NOMO-1 (cell line): Measurements from ENCODE around the gene HIBADH.
"Not testable (repeated sequence)": the region's sequence is repeated elsewhere in the genome, so short reads cannot be mapped to it uniquely, and the experiment has no call there.

Experiments
- DNase-seq, 2 experiments: peaks; one replicate each; lab custom pipeline; 2025; ENCODE audit not compliant: unreplicated experiment in 2 of 2; lab: John Stamatoyannopoulos, UW

Gene HIBADH

GRCh38 chr7:27684491-27684890 is 21.8 kb upstream of the HIBADH start:
- no peak for DNase-seq

GRCh38 chr7:27680610-27681009 is 17.9 kb upstream of the HIBADH start:
- DNase-seq, result no peak

GRCh38 chr7:27678617-27679260 is 16.1 kb upstream of the HIBADH start:
- DNase-seq, result no peak

GRCh38 chr7:27677912-27678612 is 15.4 kb upstream of the HIBADH start:
- DNase-seq, result no peak

GRCh38 chr7:27674126-27674525 is 11.4 kb upstream of the HIBADH start:
- DNase-seq, result not testable (repeated sequence)

GRCh38 chr7:27671675-27672074 is 9.0 kb upstream of the HIBADH start:
- DNase-seq, result no peak

- no peak for DNase-seq
Measured at GRCh38 chr7:27670676-27671075, 8.0 kb upstream of the HIBADH start.

GRCh38 chr7:27670177-27670576 is 7.5 kb upstream of the HIBADH start:
- DNase-seq, result no peak

- DNase-seq, result no peak
Measured at GRCh38 chr7:27665531-27665930, 2.8 kb upstream of the HIBADH start.

GRCh38 chr7:27663989-27664331 is 1.3 kb upstream of the HIBADH start:
- no peak for DNase-seq

- DNase-seq, result peak in 1 of 2 experiments; percentile 12
Measured at GRCh38 chr7:27661811-27662489, 733 bp downstream of the HIBADH start.

DNA sequence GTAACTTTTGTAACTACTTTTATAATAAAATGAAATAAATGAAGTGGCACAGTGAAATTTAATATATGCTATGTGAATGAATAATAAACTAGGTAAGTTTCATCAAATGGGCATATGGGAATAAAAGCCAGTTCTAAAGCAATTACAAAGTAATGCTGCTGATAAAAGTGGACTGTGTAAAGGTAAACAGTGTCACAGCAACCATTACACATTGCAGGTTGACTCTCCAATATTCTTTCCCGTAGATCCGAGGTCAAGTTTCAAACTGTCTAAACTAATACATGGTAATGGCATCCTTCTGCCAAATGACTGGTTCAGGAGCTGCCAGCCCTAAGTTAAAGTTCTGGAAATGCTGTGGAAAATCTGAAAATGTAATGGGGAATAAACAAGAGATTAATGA is 6.0 kb downstream of the HIBADH start:
- DNase-seq, result no peak

- DNase-seq, result no peak
Measured at GRCh38 chr7:27655184-27655583, 7.5 kb downstream of the HIBADH start.

- no peak for DNase-seq
Measured at GRCh38 chr7:27652518-27652917, 10.2 kb downstream of the HIBADH start.

DNA sequence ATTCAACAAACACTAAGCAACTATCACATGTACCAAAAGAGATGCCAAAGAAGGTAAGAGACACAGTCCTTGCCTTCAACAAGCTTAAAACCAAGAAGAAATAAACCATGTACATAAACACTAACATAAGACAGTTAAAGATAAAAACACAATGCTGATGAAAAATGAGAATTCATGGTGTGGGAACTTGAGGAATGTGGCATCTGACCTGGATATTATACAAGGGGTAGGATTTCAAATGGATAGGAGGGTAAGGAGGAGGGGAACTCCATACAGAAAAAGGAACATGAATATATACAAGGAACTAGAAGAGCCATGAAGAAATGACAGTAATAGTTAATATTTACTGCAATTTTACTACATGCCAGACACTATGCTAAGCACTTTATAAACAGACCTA is 11.0 kb downstream of the HIBADH start:
- no peak for DNase-seq

GRCh38 chr7:27650283-27650682 is 12.4 kb downstream of the HIBADH start:
- no peak for DNase-seq

GRCh38 chr7:27647489-27647888 is 15.2 kb downstream of the HIBADH start:
- DNase-seq, result no peak

GRCh38 chr7:27647046-27647445 is 15.6 kb downstream of the HIBADH start:
- no peak for DNase-seq

- DNase-seq, result no peak
Measured at GRCh38 chr7:27642271-27642670, 20.4 kb downstream of the HIBADH start.

DNA sequence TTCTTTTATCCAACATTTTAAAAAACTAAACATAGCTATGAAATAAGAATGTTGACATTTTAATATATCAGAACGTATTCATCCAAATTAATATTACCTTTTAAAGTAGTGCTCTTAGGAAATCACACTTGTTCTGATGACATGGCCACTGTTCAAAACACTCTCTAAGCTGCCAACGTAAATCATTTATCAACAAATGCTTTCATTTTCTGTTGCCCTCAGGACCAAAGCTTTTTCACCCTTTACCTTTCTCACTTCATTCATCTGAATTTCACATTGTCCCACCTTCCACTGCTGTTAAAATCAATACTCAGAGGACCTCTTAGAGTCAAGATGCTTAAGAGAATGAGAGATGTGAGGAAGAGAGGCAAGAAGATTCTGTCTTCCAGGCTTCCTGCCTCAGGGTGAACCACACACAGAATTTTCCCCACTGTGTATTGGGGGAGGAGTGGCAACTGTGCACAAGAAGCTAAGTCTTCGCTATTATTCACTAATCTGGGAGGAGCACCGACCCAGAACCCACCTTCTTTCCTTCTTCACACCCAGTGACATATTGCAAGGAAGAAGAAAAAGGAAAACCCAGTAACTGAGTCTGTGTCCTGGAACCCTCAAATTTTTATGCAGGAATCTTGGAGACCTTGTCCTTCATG is 21.0 kb downstream of the HIBADH start:
- no peak for DNase-seq

DNA sequence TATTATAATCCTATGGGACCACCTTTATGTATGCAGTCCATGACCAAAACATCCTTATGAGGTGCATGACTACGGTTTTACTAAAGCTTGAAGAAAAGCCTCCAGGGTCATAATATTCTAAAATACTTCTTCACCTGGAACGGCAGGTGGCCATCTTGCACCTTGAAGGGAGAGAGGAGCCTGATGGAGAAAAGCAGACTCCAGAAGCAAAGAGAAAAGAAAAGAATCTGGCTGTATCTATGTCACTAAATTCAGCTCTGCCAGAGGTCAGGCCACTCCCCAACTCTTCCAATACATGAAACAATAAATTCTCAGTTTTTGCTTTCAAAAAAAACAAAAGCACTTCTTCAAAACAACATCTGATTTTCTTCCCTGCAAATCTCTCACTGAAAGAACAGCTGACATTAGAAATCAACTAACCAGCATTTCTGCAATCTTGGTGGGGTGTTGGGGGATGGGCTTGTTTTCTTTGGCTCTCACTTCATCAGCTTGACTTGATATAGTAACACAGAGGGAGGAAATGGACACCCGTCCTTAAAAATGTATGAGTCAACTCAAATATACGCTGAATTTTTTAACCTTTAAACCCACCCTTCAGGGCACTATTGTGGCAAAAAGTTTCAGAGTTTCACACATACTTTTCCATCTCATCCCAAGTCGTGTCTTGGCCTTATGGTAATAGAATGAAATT is 21.7 kb downstream of the HIBADH start:
- no peak for DNase-seq
